Bronchial epithelial cell (primary cell): ENCODE results near the gene ACP5. TPM values are rescaled to one million over a fixed set of nuclear protein-coding genes. Genes with fewer than 3 reads are reported as not detected.

ENCODE experiments used
- DNase-seq: peaks from one replicate; pipeline ENCODE4 v3.0.0-alpha.2; 2010; ENCODE audit warnings: low read depth
- FAIRE-seq: peaks from 2 replicates; lab custom pipeline; 2011; peaks lifted over from hg19 to GRCh38; lab: Jason Lieb, UNC
- H3K27me3 ChIP-seq: 2 replicates; pipeline ENCODE4 v1.5.1; 2011; ENCODE audit warnings: low read length; ENCODE audit not compliant: control insufficient read depth, insufficient read depth
- H3K36me3 ChIP-seq: 2 replicates; pipeline ENCODE4 v1.5.1; 2011; ENCODE audit warnings: low read length; ENCODE audit not compliant: control insufficient read depth, insufficient read depth
- H3K4me3 ChIP-seq: 2 replicates; pipeline ENCODE4 v1.5.1; 2011; ENCODE audit warnings: mild to moderate bottlenecking, low read depth, low read length, control low read depth
- CTCF ChIP-seq: IDR thresholded peaks from 2 replicates; pipeline ENCODE4 v1.5.1; 2011; ENCODE audit warnings: mild to moderate bottlenecking, moderate library complexity, low read length, control low read depth, inconsistent platforms; ENCODE audit not compliant: insufficient read depth, severe bottlenecking
- total RNA-seq: library from RNA; depleted of rRNA; stranded (reverse); fragments of >200 nt; gene quantifications from 2 replicates; pipeline ENCODE4 v1.2.1, GENCODE V29; 2014

ACP5 gene
- total RNA-seq, 1 donor from 2014 or later = 24.5 TPM

- Histone ChIP-seq H3K27me3 (no peaks in the 10 kb centered on the region), H3K4me3 (no peak overlapping the region), H3K36me3 (peaks cover 17% of the 10 kb centered on the region)
- FAIRE-seq (no peak), DNase-seq (no peak)
- no peak for TF ChIP-seq CTCF
These were observed 24.6 kb downstream of the ACP5 start for GRCh38 chr19:11552666-11553372.

- Histone ChIP-seq H3K4me3 (no peak overlapping the region), H3K27me3 (no peaks in the 10 kb centered on the region), H3K36me3 (peaks cover 17% of the 10 kb centered on the region)
- TF ChIP-seq CTCF = peak; percentile 30
- no peak for DNase-seq
- no peak for FAIRE-seq
These were observed 25.7 kb downstream of the ACP5 start for GRCh38 chr19:11551603-11552235.

GRCh38 chr19:11550265-11550664 is 27.2 kb downstream of the ACP5 start:
- DNase-seq (no peak), FAIRE-seq (no peak)
- peaks cover 10% of the 10 kb centered on the region for H3K36me3 ChIP-seq
- H3K27me3 ChIP-seq = no peaks in the 10 kb centered on the region
- no peak overlapping the region for H3K4me3 ChIP-seq
- no peak for TF ChIP-seq CTCF

- no peak overlapping the region for H3K4me3 ChIP-seq
- DNase-seq (no peak), FAIRE-seq (no peak)
- no peak for TF ChIP-seq CTCF
- H3K36me3 ChIP-seq = peaks cover 9% of the 10 kb centered on the region
- no peaks in the 10 kb centered on the region for H3K27me3 ChIP-seq
These were observed 28.0 kb downstream of the ACP5 start for GRCh38 chr19:11549386-11549953.

- no peak for TF ChIP-seq CTCF
- Histone ChIP-seq H3K36me3 (peaks cover 5% of the 10 kb centered on the region), H3K27me3 (no peaks in the 10 kb centered on the region), H3K4me3 (no peak overlapping the region)
- DNase-seq (no peak), FAIRE-seq (no peak)
These were observed 29.3 kb downstream of the ACP5 start for GRCh38 chr19:11547929-11548700.
